SHP77 treated with DMSO at 0.1 percent for 48 hours (cell line): ENCODE data around the gene LIG3.
"Not testable (repeated sequence)": the region's sequence is repeated elsewhere in the genome, so short reads cannot be mapped to it uniquely, and the experiment has no call there.

Source experiments
- DNase-seq: peaks from one replicate; lab custom pipeline; 2025; lab: John Stamatoyannopoulos, UW

LIG3 gene

DNA sequence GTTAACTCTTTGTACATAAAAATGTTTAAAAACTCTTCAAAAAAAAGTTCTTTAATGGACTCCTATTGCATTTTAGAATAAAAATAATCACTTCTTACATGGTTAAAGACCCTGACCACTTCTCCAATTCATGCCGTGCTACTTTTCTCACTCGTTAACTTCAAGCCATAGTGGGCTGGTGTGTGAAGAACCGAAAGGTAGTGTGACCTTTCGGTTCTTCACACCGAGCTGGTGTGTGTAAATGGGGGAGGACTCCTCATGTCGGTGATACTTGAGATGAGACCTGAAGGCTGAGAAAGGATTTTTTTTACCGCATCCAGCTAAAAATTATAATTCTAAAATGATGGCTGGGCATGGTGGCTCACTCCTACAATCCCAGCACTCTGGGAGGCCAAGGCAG, 61.1 kb downstream of the LIG3 start:
- DNase-seq = no peak

GRCh38 chr17:35044181-35044580, 63.9 kb downstream of the LIG3 start:
- no peak for DNase-seq

GRCh38 chr17:35045458-35045979, 65.2 kb downstream of the LIG3 start:
- not testable (repeated sequence) for DNase-seq

GRCh38 chr17:35046245-35046644, 65.9 kb downstream of the LIG3 start:
- DNase-seq = no peak

DNA sequence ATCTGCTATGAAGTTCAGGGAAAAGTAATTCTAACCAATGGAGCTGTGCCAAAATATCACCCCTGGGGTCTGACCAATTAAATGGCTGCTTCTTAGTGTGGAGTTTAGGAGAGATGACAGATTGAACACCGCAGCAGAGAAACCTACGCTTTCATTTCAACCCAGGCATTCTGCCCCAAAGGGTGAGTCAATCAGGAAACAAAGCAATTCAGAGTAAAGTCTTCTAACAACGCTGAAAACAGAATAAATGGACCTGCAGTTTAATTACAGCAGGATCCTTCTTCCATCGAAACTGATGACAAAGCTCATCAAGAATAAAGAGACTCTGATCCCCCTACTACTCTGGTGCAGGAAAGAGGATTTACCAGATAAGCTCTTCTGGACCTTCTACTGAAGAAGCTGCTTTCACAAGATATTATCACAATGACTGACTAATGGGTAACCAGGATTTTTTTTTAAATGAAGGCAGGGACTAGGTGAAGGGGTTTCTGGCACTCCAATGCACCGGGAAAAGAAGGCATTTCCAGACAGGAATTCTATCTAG, 66.5 kb downstream of the LIG3 start:
- no peak for DNase-seq

DNA sequence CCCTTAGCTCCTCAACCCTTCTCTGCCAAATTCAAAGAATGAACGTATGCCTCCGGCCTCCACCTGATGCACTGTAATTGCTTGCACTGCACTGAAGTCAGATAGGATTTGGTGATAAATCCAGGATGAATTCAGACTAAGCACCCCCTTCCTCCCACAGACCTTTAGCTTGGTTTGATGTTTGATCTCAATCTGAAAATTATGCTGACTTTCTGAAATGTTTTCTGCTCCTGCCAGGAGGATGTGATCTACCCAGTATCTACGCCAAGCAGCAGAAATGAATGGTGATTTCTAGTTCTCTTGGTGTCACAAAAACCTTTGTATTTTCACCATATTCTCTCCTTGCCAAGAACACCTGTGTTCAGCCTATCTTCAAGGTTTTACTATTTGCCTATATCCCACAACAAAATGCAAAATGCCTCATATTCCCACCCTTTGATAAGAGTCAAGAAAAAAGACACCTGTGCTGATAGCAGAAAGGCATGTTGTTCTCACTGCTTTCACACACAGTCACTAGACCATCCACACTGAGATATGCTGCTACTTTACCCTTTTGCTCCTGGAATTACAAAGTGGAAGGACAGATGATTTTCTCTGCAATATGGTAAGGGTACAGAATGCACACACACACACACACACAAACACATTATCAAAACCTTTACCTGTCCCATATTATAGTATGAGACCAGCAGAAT, 68.5 kb downstream of the LIG3 start:
- DNase-seq = no peak

GRCh38 chr17:35050170-35050569, 69.9 kb downstream of the LIG3 start:
- no peak for DNase-seq

DNA sequence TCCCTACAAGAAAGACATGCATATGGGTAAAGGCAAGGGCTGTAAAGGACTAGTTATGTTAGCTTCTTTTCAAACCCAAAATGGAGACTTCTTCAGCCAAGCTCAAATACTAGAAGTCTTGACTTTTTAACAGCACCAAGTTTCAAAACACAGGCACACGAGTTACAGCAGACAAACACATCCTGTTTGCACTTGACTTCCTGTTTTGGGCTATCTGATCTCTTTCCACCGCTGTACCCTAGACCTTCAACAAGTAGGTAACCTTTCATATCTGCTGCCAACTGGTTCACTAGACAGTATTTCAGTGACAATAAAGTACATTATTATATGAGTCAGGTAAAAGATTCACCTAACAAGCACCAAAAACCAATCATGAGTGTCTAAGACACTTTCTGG, 70.9 kb downstream of the LIG3 start:
- no peak for DNase-seq

DNA sequence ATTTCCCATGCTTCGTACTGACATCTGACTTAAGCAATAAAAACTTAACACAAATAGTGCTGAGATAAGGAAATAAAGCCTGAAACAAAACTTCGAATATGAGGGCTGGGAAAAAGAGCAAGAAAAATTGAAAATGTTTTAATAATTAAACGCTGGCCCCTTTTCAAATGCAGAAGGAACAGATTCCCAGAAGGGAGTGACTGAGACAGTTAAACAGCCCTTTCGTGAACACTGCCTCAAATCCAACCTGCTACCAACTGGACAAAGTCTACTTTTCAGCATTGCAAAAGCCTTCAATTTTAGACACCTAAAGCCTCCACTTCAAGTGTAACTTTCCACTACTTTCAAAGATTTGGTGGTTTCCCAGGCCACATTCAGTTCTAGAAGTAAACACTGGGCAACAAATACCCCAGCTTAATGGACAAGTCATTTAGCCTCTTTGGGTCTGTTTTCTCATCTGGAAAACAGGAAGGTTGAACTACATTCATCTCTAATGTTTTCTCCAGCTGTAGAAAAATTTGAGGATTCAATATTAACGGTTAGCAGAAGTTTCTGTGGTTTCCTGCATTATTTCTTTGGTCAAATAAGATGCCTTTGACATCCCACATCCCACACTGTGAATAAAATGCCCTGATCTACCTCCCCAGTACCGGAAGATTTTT, 71.4 kb downstream of the LIG3 start:
- DNase-seq = no peak

DNA sequence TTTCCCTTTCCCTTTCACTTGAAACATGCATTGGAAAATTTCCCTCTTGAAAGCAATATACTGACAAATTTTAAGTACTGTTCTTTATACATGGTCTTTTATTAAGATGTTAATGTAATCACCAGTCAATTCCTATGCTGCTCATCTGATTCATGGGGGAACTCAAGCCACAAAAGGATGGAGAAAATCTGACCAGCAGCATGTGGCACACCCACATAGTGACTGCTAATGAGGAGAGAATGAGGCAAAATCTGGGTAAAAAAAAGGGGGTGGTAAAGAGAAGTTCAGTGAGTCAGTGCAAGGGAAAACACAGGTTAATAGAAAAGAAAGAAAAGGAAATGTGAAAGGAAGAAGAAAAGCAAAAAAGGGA, 71.9 kb downstream of the LIG3 start:
- no peak for DNase-seq

GRCh38 chr17:35052780-35053179, 72.5 kb downstream of the LIG3 start:
- DNase-seq = no peak

- no peak for DNase-seq
Observed at GRCh38 chr17:35053204-35053603, 72.9 kb downstream of the LIG3 start.

GRCh38 chr17:35056013-35056412, 75.7 kb downstream of the LIG3 start:
- no peak for DNase-seq

DNA sequence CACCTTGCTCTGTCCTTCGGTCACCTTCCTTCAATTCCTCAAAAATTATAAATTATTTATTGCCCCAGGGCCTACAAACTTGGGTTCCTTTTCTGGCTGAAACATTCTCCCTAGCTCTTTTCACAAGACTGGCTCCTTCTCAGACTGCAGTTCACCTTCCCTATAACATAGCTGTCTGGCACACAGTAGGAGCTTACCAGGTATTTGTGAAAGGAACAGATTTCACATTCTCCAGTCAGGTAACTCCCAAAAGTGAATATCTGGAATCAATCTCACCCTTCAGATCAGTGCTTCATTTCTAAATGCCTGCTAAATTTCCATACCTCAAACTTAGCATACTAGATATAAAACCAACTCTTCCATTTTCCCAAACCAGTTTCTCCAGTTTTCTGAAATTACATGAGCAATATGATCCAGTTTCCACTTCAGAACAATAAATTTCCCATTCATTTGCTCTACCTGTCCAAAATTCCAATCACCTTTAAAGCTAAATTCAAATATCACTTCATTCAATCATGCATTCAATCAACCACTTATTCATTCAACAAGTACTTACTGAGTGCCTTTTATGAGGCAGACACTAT, 77.1 kb downstream of the LIG3 start:
- no peak for DNase-seq
